Neural progenitor cell (in vitro differentiated cells): ENCODE measurements around the gene CA5A. TPM values are rescaled to one million over a fixed set of nuclear protein-coding genes. Genes with fewer than 3 reads are reported as not detected.
"Not testable (repeated sequence)": the region's sequence is repeated elsewhere in the genome, so short reads cannot be mapped to it uniquely, and the experiment has no call there.

Experiments used
- DNase-seq: peaks from one replicate; pipeline ENCODE4 v3.0.0-alpha.2; 2016; ENCODE audit warnings: low spot score
- H2AFZ ChIP-seq: fragments of 200-600 bp; sonication (generic); replicated peaks from 2 replicates; pipeline ENCODE4 v1.6.1; 2016; ENCODE audit warnings: antibody characterized with exemption
- H3F3A ChIP-seq: fragments of 200-600 bp; sonication (generic); 2 replicates; pipeline ENCODE4 v1.6.1; 2016; ENCODE audit warnings: antibody characterized with exemption, low read depth
- H3K27ac ChIP-seq: fragments of 200-600 bp; sonication (generic); 2 replicates; pipeline ENCODE4 v1.5.1; 2016; ENCODE audit warnings: mild to moderate bottlenecking
- H3K27me3 ChIP-seq: fragments of 200-600 bp; sonication (generic); 2 replicates; pipeline ENCODE4 v1.6.1; 2016; ENCODE audit warnings: mild to moderate bottlenecking, moderate library complexity
- H3K36me3 ChIP-seq: fragments of 200-600 bp; sonication (generic); 2 replicates; pipeline ENCODE4 v1.5.1; 2016
- H3K4me1 ChIP-seq: fragments of 200-600 bp; sonication (generic); 2 replicates; pipeline ENCODE4 v1.6.1; 2016; ENCODE audit warnings: mixed run types
- H3K4me2 ChIP-seq: fragments of 200-600 bp; sonication (generic); 2 replicates; pipeline ENCODE4 v1.6.1; 2016
- H3K4me3 ChIP-seq: fragments of 200-600 bp; sonication (generic); 2 replicates; pipeline ENCODE4 v1.5.1; 2016
- H3K79me2 ChIP-seq: fragments of 200-600 bp; sonication (generic); 2 replicates; pipeline ENCODE4 v1.6.1; 2016; ENCODE audit warnings: low read depth
- H3K9ac ChIP-seq: fragments of 200-600 bp; sonication (generic); 2 replicates; pipeline ENCODE4 v1.6.1; 2016
- H3K9me3 ChIP-seq: fragments of 200-600 bp; sonication (generic); 2 replicates; pipeline ENCODE4 v1.5.1; 2016; ENCODE audit warnings: low read depth
- H4K20me1 ChIP-seq: fragments of 200-600 bp; sonication (generic); 2 replicates; pipeline ENCODE4 v1.6.1; 2016; ENCODE audit warnings: low read depth
- H3K27ac Mint-ChIP-seq: 3 replicates; pipeline ENCODE4 v1.8.0; 2021; ENCODE audit warnings: mixed read lengths
- H3K27me3 Mint-ChIP-seq: 2 replicates; pipeline ENCODE4 v1.8.0; 2022; ENCODE audit warnings: low read depth, mild to moderate bottlenecking, inconsistent platforms, moderate library complexity, mixed read lengths; ENCODE audit not compliant: insufficient read depth
- H3K36me3 Mint-ChIP-seq: 3 replicates; pipeline ENCODE4 v1.8.0; 2021; ENCODE audit warnings: mixed read lengths
- H3K4me1 Mint-ChIP-seq: 3 replicates; pipeline ENCODE4 v1.8.0; 2021; ENCODE audit warnings: mixed read lengths
- H3K4me3 Mint-ChIP-seq: 3 replicates; pipeline ENCODE4 v1.8.0; 2021; ENCODE audit warnings: mild to moderate bottlenecking, moderate library complexity, mixed read lengths
- H3K9me3 Mint-ChIP-seq: 3 replicates; pipeline ENCODE4 v1.8.0; 2020; ENCODE audit warnings: mixed read lengths
- CTCF ChIP-seq: fragments of 200-600 bp; sonication (generic); IDR thresholded peaks from 2 replicates; pipeline ENCODE4 v1.5.1; 2017; ENCODE audit warnings: antibody characterized with exemption, mild to moderate bottlenecking
- EZH2 ChIP-seq: fragments of 200-600 bp; sonication (generic); IDR thresholded peaks from 2 replicates; pipeline ENCODE4 v1.6.1; 2017; ENCODE audit warnings: antibody characterized with exemption, mild to moderate bottlenecking, moderate library complexity
- EZH2phosphoT487 ChIP-seq: fragments of 200-600 bp; sonication (generic); IDR thresholded peaks from 2 replicates; pipeline ENCODE4 v1.6.1; 2017; ENCODE audit warnings: antibody characterized with exemption
- total RNA-seq: library from RNA; depleted of rRNA; stranded (reverse); fragments of >200 nt; gene quantifications from 2 replicates; pipeline ENCODE4 v1.2.3, GENCODE V29; 2015; ENCODE audit warnings: low replicate concordance

The CA5A gene
- total RNA-seq, 1 donor from 2014 or later, result not detected

GRCh38 chr16:87882436-87883019 lies 53.8 kb downstream of the CA5A start:
- peaks cover 9% of the 10 kb centered on the region for H3F3A ChIP-seq
- TF ChIP-seq EZH2, result no peak
- TF ChIP-seq CTCF, result no peak
- no peak for TF ChIP-seq EZH2phosphoT487
- H3K4me1 Mint-ChIP-seq, result peaks cover 14% of the 10 kb centered on the region
- H2AFZ ChIP-seq, result no peak overlapping the region
- peaks cover 14% of the 10 kb centered on the region for H3K27me3 Mint-ChIP-seq
- no peak overlapping the region for H3K27ac Mint-ChIP-seq
- H3K9ac ChIP-seq, result no peak overlapping the region
- no peak overlapping the region for H3K4me2 ChIP-seq
- no peak for DNase-seq
- no peaks in the 10 kb centered on the region for H3K9me3 ChIP-seq
- no peak overlapping the region for H3K4me3 ChIP-seq
- H3K4me1 ChIP-seq, result no peaks in the 10 kb centered on the region
- no peak overlapping the region for H3K27ac ChIP-seq
- H4K20me1 ChIP-seq, result no peaks in the 10 kb centered on the region
- peaks cover 5% of the 10 kb centered on the region for H3K9me3 Mint-ChIP-seq
- no peaks in the 10 kb centered on the region for H3K27me3 ChIP-seq
- H3K36me3 ChIP-seq, result no peaks in the 10 kb centered on the region
- H3K36me3 Mint-ChIP-seq, result no peaks in the 10 kb centered on the region
- no peak overlapping the region for H3K4me3 Mint-ChIP-seq
- no peaks in the 10 kb centered on the region for H3K79me2 ChIP-seq

GRCh38 chr16:87881324-87882200 lies 54.8 kb downstream of the CA5A start:
- no peak for DNase-seq
- Histone ChIP-seq H3K27me3 (no peaks in the 10 kb centered on the region), H2AFZ (no peak overlapping the region), H3K79me2 (no peaks in the 10 kb centered on the region), H3K4me3 (no peak overlapping the region), H3F3A (peaks cover 9% of the 10 kb centered on the region), H4K20me1 (no peaks in the 10 kb centered on the region), H3K4me1 (no peaks in the 10 kb centered on the region), H3K36me3 (no peaks in the 10 kb centered on the region), H3K4me2 (no peak overlapping the region), H3K9ac (no peak overlapping the region), H3K9me3 (no peaks in the 10 kb centered on the region), H3K27ac (no peak overlapping the region)
- H3K27ac Mint-ChIP-seq, result peak overlapping the region; percentile 78
- TF ChIP-seq EZH2phosphoT487 (no peak), EZH2 (no peak), CTCF (no peak)
- no peaks in the 10 kb centered on the region for H3K36me3 Mint-ChIP-seq
- peaks cover 14% of the 10 kb centered on the region for H3K27me3 Mint-ChIP-seq
- H3K4me1 Mint-ChIP-seq, result peaks cover 14% of the 10 kb centered on the region
- peaks cover 5% of the 10 kb centered on the region for H3K9me3 Mint-ChIP-seq
- no peak overlapping the region for H3K4me3 Mint-ChIP-seq

- Mint-ChIP-seq H3K4me1 (peaks cover 15% of the 10 kb centered on the region), H3K27ac (peak overlapping the region; percentile 20), H3K9me3 (peaks cover 5% of the 10 kb centered on the region), H3K36me3 (no peaks in the 10 kb centered on the region), H3K27me3 (peaks cover 9% of the 10 kb centered on the region), H3K4me3 (no peak overlapping the region)
- no peaks in the 10 kb centered on the region for H3K9me3 ChIP-seq
- no peak overlapping the region for H3K27ac ChIP-seq
- H3K4me1 ChIP-seq, result no peaks in the 10 kb centered on the region
- no peak overlapping the region for H3K4me3 ChIP-seq
- H3F3A ChIP-seq, result peaks cover 9% of the 10 kb centered on the region
- TF ChIP-seq EZH2 (no peak), EZH2phosphoT487 (no peak), CTCF (no peak)
- H3K36me3 ChIP-seq, result no peaks in the 10 kb centered on the region
- H2AFZ ChIP-seq, result no peak overlapping the region
- H3K79me2 ChIP-seq, result no peaks in the 10 kb centered on the region
- DNase-seq, result no peak
- H4K20me1 ChIP-seq, result no peaks in the 10 kb centered on the region
- peaks cover 10% of the 10 kb centered on the region for H3K27me3 ChIP-seq
- no peak overlapping the region for H3K4me2 ChIP-seq
- H3K9ac ChIP-seq, result no peak overlapping the region
Observed at GRCh38 chr16:87880117-87880696, 56.1 kb downstream of the CA5A start.

- H3K4me3 ChIP-seq, H3K79me2 ChIP-seq, H3K9ac ChIP-seq, DNase-seq, H3K27ac Mint-ChIP-seq, H3K4me3 Mint-ChIP-seq, H3K4me2 ChIP-seq, H4K20me1 ChIP-seq, H3K36me3 ChIP-seq, H3K4me1 ChIP-seq, H3K36me3 Mint-ChIP-seq, H3K27ac ChIP-seq, H3K9me3 Mint-ChIP-seq, H3K9me3 ChIP-seq, H3K27me3 Mint-ChIP-seq, H2AFZ ChIP-seq: not testable (repeated sequence)
- Histone ChIP-seq H3K27me3 (peaks cover 17% of the 10 kb centered on the region), H3F3A (peaks cover 12% of the 10 kb centered on the region)
- peaks cover 20% of the 10 kb centered on the region for H3K4me1 Mint-ChIP-seq
Observed at GRCh38 chr16:87879411-87880013, 56.8 kb downstream of the CA5A start.
